Mononuclear cell (primary cell): ENCODE results near the gene SLC15A4. TPM values are rescaled to one million over a fixed set of nuclear protein-coding genes. Genes with fewer than 3 reads are reported as not detected.
A peak's percentile ranks its signal among the peaks of the same experiment; 100 is the strongest.
"Not testable (repeated sequence)": the region's sequence is repeated elsewhere in the genome, so short reads cannot be mapped to it uniquely, and the experiment has no call there.

Experiments
- H3K27me3 ChIP-seq: 2 replicates; pipeline ENCODE4 v1.6.0; 2011; ENCODE audit warnings: low read length, control low read depth; ENCODE audit not compliant: insufficient read depth
- H3K4me1 ChIP-seq: 2 replicates; pipeline ENCODE4 v1.5.1; 2011; ENCODE audit warnings: mild to moderate bottlenecking, low read length, control low read depth; ENCODE audit not compliant: insufficient read depth
- H3K4me3 ChIP-seq: 2 replicates; pipeline ENCODE4 v1.5.1; 2011; ENCODE audit warnings: mild to moderate bottlenecking, low read length, moderate library complexity
- H3K9me3 ChIP-seq: 2 replicates; pipeline ENCODE4 v1.5.1; 2011; ENCODE audit warnings: low read depth, mild to moderate bottlenecking, control low read depth, low read length
- total RNA-seq: library from RNA; depleted of rRNA; stranded (reverse); fragments of >200 nt; gene quantifications from one replicate; pipeline ENCODE4 v1.2.3, GENCODE V29; 2012

Gene SLC15A4
- total RNA-seq, 1 donor = 59.2 TPM

DNA sequence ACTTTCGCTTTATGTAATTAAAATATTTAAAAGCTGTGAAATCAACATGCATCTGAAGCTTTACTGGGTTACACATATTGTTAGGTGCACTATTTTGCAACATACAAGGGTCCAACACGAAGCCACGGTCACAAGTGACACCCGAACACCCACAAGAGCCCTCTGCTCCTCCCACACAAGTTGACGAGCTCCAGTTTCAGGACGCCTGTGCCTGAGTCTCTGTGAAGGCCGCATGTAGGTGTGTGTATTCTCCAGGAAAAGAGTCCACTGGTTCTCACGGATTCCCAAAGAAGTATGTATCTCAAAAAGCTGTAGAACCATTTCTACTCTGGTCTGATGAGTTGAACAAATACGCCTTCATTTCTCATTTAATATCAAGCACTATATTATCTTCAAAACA is 12.0 kb downstream of the SLC15A4 start:
- H3K4me3 ChIP-seq = no peak overlapping the region
- no peaks in the 10 kb centered on the region for H3K27me3 ChIP-seq
- peaks cover 69% of the 10 kb centered on the region for H3K4me1 ChIP-seq

DNA sequence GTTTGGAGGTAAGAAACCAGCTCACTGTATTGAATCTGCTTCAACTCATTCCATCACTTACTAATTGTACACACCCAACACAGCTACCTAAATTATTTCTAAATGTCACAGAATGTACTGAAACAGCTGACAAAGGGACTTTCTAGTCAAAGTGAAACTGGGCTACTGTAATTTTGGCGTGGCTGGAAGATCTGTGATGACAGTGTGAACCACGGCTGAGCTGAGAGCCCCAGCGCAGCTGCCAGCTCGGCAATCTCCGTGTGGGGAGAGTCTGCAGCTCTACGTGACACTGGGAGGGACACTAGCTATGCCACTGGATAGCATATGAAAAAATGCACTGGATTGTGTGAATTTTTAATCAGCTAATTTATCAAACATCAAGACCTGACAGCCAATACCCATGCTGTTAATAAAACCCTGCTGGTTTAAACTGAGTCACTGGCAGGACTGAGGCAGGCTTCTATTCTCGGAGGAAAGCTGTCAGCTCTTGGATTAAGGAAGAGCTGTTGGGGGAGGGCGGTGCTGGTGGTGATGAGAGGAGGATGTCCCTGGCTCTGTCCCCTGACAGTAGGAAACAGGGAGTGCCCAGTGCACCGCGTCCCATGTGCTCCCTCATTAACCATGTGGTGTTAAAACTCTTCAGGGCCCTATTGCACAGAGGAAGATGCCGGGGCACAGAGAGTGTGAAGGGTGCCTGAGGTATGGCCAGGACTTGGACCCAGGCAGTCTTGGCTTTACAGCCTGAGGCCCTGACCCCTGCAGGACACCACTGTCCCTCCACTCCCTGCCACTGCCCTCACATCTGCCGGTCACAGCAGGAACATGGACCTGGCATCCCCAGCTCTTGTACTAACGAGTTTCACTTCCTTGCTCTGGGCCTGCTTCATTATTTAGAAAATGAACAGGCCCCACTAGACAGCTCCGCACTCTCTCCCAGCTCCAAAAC is 13.3 kb downstream of the SLC15A4 start:
- no peak overlapping the region for H3K4me3 ChIP-seq
- no peaks in the 10 kb centered on the region for H3K9me3 ChIP-seq
- no peaks in the 10 kb centered on the region for H3K27me3 ChIP-seq
- H3K4me1 ChIP-seq = peaks cover 63% of the 10 kb centered on the region

More for the DNA sequence above, 12.0 kb downstream of the SLC15A4 start:
- no peaks in the 10 kb centered on the region for H3K9me3 ChIP-seq

DNA sequence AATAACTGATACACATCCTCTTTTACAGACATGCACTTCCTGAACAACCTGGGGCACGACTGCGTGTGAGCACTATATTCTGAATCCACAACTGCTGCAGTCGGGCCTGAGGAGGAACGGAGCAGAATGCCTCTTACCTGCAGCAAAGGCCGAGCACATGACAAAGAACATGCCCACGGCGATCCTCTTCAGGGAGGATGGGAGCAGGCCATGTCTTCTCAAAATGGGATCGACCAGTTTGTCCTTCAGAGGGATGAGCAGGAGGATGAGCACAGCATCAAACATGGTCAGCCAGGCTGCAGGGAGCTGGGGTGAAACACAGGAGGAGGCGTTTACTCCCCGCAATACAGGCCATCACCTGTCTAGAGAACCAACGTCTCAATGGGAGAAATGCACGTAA is 15.1 kb downstream of the SLC15A4 start:
- Histone ChIP-seq H3K27me3 (no peaks in the 10 kb centered on the region), H3K9me3 (no peaks in the 10 kb centered on the region), H3K4me1 (peaks cover 61% of the 10 kb centered on the region), H3K4me3 (no peak overlapping the region)

DNA sequence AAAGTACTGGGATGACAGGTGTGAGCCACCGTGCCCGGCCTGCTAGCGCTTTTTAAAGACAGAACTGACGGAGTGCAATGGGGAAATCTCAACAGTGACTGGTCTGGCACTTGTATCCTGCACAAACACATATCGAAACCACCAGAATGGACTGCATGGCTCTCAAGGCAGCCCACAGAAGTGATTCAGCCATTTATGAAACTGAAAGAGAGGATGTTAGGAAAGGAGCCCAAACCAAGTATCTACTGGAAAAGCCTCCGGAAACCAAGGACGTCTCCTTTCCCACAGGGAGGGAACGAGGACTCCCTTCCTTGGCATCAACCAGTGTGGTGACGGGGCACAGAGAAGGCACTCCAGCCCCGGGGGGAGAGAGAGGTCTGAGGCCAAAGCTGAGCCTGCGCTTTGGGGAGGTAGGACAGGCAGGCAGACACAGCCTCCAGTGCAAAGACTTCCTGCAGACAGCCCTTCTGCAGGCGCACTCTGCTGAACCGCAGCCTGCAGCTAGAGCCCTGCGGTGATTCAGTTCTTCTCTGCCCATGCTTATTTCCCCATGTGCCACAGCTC is 16.5 kb downstream of the SLC15A4 start:
- Histone ChIP-seq H3K27me3 (no peaks in the 10 kb centered on the region), H3K9me3 (no peaks in the 10 kb centered on the region), H3K4me1 (peaks cover 49% of the 10 kb centered on the region), H3K4me3 (peak overlapping the region; percentile 14)

DNA sequence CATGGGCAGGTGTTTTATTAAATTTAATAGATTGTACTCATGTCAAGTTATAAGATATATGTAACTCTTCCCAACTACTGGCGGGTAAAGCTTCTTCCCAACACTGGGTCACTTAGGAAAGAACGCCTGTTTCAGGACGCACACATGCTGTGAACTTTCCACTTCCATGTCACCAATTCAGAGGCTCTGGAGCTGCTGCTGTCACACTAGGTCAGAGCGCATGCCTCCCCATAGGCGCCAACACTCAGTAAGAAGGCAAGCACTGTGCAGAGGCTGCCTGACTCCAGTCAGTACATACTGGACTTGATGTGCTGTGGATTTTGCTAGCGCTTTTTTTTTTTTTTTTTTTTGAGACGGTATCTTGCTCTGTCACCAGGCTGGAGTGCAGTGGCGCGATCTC is 17.2 kb downstream of the SLC15A4 start:
- no peaks in the 10 kb centered on the region for H3K9me3 ChIP-seq
- H3K4me1 ChIP-seq = peaks cover 48% of the 10 kb centered on the region
- no peak overlapping the region for H3K4me3 ChIP-seq
- no peaks in the 10 kb centered on the region for H3K27me3 ChIP-seq

DNA sequence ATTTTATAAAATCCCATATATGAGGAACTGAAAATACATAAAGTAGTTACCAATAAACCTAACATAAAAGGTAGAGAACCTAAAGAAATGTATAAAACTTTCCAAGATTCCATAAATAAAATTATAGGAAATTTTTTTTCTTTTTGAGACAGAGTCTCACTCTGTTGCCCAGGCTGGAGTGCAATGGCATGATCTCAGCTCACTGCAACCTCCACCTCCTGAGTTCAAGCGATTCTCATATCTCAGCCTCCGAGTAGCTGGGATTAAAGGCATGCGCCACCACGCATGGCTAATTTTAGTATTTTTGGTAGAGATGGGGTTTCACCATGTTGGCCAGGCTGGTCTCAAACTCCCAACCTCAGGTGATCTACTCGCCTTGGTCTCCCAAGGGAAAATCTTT is 18.4 kb downstream of the SLC15A4 start:
- peaks cover 38% of the 10 kb centered on the region for H3K4me1 ChIP-seq
- not testable (repeated sequence) for H3K4me3 ChIP-seq, H3K9me3 ChIP-seq, H3K27me3 ChIP-seq

DNA sequence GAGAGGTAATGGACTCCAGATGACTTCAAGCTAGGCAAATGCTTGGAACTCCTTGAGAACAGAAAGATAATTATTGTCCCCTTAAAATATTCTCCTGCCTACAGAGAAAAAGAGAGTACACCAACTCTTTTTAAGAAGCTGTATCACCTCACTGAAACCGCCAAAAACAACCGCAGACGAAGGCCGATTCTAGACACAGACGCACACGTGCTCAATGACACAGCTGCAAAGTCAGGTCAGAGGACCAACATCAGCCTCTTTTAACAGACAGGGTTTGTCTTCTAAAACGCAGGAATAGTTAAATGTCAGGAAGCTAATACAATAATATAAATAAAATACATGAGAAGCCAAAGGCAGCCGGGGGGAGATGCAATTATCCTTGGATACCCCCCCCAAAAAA is 19.0 kb downstream of the SLC15A4 start:
- Histone ChIP-seq H3K4me1 (peaks cover 31% of the 10 kb centered on the region), H3K27me3 (no peaks in the 10 kb centered on the region), H3K9me3 (no peaks in the 10 kb centered on the region), H3K4me3 (no peak overlapping the region)

DNA sequence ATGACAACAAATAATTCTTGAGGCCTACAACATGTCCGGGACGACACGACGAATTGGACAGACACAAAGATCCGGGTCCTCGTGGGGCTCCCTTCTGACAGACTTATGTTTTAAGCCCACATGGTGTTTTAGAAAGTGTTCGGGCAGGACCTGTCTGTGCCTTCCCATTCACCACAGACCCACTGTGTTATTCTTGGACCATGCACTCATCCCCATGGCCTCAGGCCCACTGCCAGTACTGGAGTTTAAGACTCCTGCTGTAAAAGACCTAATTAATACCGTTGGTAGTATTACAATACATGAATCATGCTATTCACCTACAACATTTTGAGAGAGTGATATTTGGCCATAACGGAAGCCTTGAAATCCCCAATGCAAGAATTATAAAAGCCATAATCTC is 20.0 kb downstream of the SLC15A4 start:
- H3K4me1 ChIP-seq = peaks cover 36% of the 10 kb centered on the region
- H3K4me3 ChIP-seq = no peak overlapping the region
- H3K27me3 ChIP-seq = no peaks in the 10 kb centered on the region
- no peaks in the 10 kb centered on the region for H3K9me3 ChIP-seq

DNA sequence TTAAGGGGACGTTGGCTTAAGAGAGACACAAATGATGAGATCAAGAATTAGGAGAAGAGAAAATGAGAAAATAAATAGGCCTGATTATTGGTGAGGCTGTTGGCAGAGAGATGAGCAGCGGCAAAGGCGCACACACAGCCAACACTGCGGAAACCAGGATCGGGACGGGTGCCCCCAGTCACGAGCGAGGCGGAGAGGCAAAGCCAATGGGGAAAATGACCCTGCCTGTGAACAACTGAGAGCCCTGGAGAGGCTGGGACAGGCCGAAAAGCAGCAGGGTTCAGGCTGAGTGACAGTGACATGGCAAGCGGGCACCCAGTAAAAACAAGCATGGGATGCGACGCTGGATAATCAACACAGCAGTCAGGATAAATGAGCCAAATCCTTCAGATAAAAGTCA is 21.0 kb downstream of the SLC15A4 start:
- Histone ChIP-seq H3K4me1 (peaks cover 33% of the 10 kb centered on the region), H3K4me3 (no peak overlapping the region), H3K9me3 (no peaks in the 10 kb centered on the region), H3K27me3 (no peaks in the 10 kb centered on the region)

DNA sequence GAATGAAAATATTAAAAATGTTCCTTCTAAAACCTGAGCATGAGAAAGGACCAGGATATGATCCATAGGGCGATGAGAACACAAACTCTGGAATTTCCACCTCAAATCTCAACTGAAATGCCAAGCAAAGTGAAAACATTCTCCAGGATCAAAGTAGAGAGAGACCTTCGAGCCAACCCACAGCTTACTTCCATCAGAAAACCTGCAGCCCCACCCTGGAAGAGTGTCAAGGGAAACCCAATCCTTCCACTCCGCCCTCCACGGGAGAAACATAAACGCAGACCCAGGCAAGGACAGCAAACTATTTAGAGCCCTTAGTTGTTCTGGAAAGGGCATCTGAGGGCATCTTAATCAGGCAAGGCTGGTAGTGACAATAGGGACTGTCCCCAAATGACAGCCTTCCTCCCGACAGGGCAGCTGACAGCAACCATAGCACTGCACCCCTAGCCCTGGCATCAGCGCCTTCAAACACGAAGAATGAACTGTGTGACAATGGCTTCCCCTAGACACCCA is 21.8 kb downstream of the SLC15A4 start:
- H3K4me1 ChIP-seq = peaks cover 36% of the 10 kb centered on the region
- H3K4me3 ChIP-seq = no peak overlapping the region
- no peaks in the 10 kb centered on the region for H3K9me3 ChIP-seq
- H3K27me3 ChIP-seq = no peaks in the 10 kb centered on the region

DNA sequence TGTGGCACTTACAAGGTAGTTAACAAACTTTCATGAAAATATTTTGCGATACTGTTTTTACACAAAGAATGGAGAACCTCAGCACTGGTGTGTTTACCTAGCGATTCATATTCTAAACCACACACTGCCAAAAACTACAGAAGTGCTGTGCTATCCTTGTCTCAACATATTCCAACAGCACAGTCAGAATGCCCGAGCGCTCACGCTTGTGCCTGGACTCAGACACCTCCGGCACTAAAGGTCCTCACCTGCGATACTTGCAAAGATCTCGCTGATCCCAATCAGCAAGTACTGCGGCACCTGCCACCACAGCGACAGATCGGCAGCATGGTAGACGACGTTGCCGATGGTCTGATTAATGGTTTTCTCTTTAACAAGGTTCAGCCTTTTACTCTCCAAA is 23.2 kb downstream of the SLC15A4 start:
- Histone ChIP-seq H3K27me3 (no peaks in the 10 kb centered on the region), H3K4me3 (no peak overlapping the region), H3K4me1 (peaks cover 43% of the 10 kb centered on the region), H3K9me3 (no peaks in the 10 kb centered on the region)

DNA sequence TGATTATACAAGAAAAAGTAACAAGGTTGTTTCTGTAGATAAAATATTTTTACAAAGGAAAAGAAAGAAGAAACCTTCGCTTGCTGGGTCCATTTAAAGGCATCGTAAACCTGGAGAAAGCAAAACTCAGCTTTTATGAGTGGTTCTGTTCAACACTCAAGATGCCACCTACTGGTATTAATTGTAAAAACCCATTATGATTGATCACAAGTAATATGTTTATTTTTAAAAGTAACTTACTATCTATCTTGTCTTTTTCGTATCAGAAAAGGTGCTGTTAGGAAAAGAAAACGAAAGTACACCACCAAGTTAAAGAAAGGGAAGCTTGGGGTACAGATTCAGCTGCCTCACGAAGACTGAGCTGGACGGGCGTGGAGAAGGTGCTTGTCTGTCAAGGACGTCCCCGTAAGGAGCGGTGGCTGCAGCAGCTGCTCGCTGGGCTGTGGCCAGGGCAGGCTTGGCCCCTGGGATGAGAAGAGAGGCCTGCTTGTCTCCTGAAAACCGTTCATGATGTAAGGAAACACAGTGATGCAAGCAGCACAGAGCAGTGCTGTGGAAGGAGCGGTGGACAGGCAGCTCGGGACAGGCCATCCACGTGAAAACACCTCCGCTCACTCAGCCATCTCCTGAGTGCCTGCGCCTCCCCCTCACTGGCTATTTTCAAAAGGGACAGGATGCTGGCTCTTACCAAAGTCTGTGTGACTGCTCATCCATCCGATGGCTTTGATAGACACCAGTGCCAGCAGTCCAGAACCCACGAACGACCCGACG is 25.0 kb downstream of the SLC15A4 start:
- peaks cover 58% of the 10 kb centered on the region for H3K4me1 ChIP-seq
- H3K9me3 ChIP-seq = no peaks in the 10 kb centered on the region
- no peak overlapping the region for H3K4me3 ChIP-seq
- no peaks in the 10 kb centered on the region for H3K27me3 ChIP-seq

DNA sequence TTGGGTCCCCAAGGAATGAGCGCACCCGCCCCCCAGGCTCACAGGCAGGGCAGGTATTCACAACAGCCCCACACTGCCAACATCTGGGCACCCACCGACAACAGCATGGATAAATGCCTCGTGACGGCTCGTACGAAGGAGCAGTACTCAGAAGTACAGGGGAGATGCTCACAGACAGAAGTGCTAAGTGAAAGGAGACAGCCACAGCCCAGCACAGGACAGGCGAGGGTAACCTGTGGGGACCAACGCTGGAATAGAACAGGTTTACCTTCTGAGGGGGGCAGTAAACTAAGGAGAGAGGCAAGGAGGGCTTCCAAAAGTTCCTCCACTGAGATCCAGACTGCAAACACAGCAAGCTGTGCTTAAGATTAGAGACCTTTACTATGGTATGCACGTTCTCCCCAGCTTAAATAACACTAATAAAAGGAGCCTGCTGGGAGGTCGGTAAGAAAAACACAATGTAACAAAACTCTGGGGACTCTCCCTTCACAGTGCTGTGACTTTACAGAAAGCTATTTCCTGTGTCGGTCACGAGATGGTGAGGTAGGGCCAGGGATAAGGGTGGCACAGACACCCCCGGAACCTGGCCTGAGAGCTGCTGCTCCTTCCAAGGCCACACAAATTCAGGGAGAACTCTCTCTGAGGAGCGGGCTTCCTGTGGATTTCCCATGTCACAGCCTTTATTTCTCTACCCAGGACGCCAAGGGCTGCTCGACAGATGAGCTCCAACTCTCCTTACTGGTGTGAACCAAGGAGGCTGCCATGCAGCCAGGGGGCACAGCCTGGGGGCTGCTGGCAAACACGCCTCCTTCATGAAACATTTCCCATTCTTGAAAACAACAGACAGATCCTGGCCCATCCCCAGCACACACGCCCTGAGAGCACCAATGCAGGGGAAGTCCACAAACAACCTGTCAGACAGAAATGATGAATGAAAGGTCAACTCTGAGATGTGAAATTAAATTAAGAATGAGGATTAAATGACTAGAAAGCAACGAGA is 26.3 kb downstream of the SLC15A4 start:
- Histone ChIP-seq H3K4me3 (no peak overlapping the region), H3K4me1 (peaks cover 70% of the 10 kb centered on the region), H3K27me3 (no peaks in the 10 kb centered on the region), H3K9me3 (no peaks in the 10 kb centered on the region)

DNA sequence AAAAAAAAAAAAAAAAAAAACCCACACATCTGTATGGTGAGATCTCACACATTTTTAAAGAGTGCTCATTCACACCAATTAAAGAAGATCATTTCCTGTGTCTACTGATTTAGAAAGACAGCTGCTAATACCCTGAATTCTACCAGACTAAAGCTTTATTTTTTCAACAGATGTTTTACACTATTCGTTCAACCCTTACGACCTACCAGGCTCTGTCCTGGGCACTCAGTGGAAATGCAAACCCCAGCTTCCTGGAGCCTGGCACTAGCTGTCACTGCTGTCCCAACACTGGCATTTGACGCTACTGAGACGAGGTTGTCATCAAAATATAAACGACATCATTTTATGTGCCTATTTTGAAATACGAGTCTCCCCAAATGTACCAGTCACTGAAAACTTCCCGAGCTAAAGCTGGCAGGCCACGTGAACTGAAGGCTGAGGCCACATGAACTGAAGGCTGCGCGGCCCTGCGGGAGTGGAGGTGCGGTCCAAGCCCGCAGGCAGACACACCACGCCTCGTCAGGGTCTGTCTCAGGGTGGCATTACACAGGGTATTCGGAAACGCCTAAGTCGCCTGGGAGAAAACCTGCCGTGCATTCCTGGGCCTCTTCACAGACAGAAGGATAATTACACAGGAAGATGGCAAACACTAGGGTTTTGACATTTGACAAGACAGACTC is 27.2 kb downstream of the SLC15A4 start:
- H3K4me3 ChIP-seq = no peak overlapping the region
- H3K27me3 ChIP-seq = no peaks in the 10 kb centered on the region
- H3K4me1 ChIP-seq = peaks cover 72% of the 10 kb centered on the region
- H3K9me3 ChIP-seq = no peaks in the 10 kb centered on the region
